HG03135 (cell line): ENCODE results near the gene IFITM2.
"Not testable (repeated sequence)": the region's sequence is repeated elsewhere in the genome, so short reads cannot be mapped to it uniquely, and the experiment has no call there.

Experiments
- ATAC-seq: cut with Tn5 transposase; IDR thresholded peaks from one replicate; pipeline ENCODE4 v1.9.1; 2021; ENCODE audit warnings: mild to moderate bottlenecking, moderate library complexity; ENCODE audit not compliant: unreplicated experiment

The IFITM2 gene

DNA sequence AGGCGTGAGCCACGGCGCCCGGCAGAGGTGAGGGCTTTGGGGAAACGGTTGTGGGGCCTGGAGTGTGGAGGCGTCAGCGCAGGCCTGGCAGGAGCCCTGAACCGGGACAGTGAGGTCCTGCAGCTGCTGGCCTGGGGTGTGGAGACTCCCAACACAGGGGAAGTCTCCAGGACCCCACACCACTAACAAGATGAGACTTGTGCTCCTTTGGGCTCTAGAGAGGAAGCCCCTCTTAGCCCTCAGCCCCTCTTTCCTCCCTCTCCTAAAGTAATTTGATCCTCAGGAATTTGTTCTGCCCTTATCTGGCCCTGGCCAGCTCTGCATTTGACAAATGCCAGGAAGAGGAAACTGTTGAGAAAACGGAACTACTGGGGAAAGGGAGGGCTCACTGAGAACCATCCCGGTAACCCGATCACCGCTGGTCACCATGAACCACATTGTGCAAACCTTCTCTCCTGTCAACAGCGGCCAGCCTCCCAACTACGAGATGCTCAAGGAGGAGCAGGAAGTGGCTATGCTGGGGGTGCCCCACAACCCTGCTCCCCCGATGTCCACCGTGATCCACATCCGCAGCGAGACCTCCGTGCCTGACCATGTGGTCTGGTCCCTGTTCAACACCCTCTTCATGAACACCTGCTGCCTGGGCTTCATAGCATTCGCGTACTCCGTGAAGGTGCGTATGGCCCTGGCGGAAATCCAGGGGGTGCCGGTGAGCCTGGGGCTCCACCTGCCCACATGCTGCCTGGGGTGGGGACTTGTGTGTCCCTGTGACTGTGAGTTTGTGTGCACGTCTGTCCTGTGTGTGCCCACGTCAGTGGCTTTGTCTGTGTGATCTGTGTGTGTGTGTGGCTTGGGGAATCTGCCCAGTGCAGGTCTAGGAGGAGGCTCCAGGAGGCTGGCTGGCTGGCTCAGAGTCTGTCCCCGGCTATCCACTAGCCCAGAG, at the start of gene IFITM2:
TSS of gene IFITM2 (plus strand) at position 51 of the 943 bp plus-strand sequence. CDS start at position 428, 377 bp downstream.
- ATAC-seq = not testable (repeated sequence)

DNA sequence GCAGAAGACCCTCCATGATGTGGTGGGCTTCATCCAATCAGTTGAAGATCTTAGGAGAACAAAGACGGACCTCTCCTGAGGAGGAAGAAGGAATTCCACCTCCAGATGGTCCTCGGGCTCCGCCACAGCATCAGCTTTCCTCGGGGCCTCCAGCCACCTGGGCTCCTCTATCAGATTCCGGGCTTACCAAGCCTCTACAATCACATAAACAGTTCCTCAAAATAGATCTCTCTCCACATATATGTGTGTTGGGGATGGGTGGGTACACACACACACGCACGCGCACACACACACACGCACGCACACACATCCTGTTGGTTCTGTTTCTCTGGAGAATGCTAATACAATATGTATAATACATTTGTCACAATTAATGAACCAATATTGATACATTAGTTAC, 48.2 kb upstream of the IFITM2 start:
- no peak for ATAC-seq

GRCh38 chr11:261624-262023, 46.0 kb upstream of the IFITM2 start:
- no peak for ATAC-seq

- ATAC-seq = no peak
Measured at GRCh38 chr11:266676-267439, 40.8 kb upstream of the IFITM2 start.

DNA sequence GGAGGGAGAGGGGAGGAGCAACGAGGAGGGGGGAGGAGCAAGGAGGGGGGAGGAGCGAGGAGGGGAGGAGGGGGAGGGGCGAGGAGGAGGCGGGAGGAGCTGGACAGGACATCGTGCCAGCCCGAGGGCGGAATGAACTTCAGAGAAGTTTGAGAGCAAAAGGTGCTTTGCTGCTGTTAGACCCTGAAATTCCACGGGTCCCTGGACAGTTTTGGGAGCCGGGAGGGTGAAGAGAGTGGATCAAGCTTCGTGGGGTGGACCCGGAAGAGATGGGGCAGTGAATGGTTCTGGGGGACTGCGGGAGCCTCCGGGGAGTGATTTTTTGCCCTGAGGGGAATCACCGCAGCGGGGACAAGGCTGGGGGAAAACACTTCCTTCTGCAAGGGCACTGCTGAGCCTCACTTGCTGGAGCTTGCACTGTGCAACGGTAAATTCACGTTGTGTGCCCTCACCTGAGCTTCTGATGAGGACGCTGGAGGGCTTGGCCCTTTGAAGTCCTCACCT, 40.1 kb upstream of the IFITM2 start:
- ATAC-seq = no peak

- ATAC-seq = peak; percentile 47
Measured at GRCh38 chr11:268716-269145, 38.9 kb upstream of the IFITM2 start.

GRCh38 chr11:269146-269890, 38.3 kb upstream of the IFITM2 start:
- peak; percentile 68 for ATAC-seq

GRCh38 chr11:270451-271318, 36.9 kb upstream of the IFITM2 start:
- no peak for ATAC-seq

GRCh38 chr11:271319-271715, 36.3 kb upstream of the IFITM2 start:
- ATAC-seq = no peak

- ATAC-seq = no peak
Measured at GRCh38 chr11:272195-272930, 35.3 kb upstream of the IFITM2 start.

DNA sequence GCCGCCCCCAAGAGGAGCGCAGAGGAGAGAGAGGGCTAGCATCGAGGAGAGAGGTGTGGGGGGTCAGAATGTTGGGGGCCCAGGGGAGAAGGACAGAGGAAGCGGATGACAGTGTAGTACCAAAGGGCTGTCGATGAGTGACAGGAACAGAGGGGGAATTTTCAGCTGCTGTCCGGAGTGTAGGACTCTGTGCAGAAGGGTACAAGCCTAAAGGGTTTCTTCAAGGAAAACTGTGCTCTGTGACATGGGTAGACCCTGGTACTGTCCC, 34.8 kb upstream of the IFITM2 start:
- no peak for ATAC-seq

DNA sequence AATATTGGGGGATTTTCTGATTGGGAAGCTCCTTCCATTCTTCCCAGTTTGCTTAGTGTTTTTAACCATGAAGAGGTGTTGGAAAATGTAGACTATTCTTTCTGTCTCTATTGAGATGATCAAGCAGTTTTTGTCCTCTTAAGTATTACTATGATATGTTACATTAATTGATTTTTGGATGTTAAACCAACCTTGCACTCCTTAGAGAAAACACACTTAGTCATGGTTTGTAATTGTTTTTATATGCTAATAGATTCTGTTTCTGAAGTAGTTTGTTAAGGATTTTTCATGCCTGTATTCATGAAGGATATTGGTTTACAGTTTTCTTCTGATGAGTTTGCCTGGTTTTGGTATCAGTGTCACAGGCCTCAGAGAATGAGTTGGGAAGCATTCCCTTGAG, 31.4 kb upstream of the IFITM2 start:
- ATAC-seq = no peak

- ATAC-seq = no peak
Measured at GRCh38 chr11:278001-278951, 29.3 kb upstream of the IFITM2 start, which contains the start of gene NLRP6. Gene NLRP6, plus strand, starts transcription at chr11:278407. Its CDS starts 163 bp downstream, at chr11:278570.

GRCh38 chr11:279040-279965, 28.3 kb upstream of the IFITM2 start:
- ATAC-seq = no peak

- no peak for ATAC-seq
Measured at GRCh38 chr11:279966-280705, 27.5 kb upstream of the IFITM2 start.

DNA sequence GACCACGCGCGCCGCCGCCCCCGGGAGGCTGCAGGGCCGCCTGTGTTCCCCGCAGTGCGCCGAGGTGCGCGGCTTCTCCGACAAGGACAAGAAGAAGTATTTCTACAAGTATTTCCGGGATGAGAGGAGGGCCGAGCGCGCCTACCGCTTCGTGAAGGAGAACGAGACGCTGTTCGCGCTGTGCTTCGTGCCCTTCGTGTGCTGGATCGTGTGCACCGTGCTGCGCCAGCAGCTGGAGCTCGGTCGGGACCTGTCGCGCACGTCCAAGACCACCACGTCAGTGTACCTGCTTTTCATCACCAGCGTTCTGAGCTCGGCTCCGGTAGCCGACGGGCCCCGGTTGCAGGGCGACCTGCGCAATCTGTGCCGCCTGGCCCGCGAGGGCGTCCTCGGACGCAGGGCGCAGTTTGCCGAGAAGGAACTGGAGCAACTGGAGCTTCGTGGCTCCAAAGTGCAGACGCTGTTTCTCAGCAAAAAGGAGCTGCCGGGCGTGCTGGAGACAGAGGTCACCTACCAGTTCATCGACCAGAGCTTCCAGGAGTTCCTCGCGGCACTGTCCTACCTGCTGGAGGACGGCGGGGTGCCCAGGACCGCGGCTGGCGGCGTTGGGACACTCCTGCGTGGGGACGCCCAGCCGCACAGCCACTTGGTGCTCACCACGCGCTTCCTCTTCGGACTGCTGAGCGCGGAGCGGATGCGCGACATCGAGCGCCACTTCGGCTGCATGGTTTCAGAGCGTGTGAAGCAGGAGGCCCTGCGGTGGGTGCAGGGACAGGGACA, 26.7 kb upstream of the IFITM2 start:
- no peak for ATAC-seq
